Sigmoid colon (tissue), 7 donors: ENCODE measurements around the gene SLC28A2. TPM values are rescaled to one million over a fixed set of nuclear protein-coding genes. Genes with fewer than 3 reads are reported as not detected.

ENCODE experiments used
- DNase-seq: peaks from one replicate; pipeline ENCODE4 v3.0.0-alpha.2; 2019
- H3K27ac ChIP-seq, 4 donors: fragments of 200-600 bp; sonication (generic); one replicate each; pipeline ENCODE4 v1.5.1; 2016 to 2019; ENCODE audit warnings: mild to moderate bottlenecking in 1 of 4
- H3K27me3 ChIP-seq, 3 donors: fragments of 200-600 bp; sonication (generic); one replicate each; pipeline ENCODE4 v1.5.1; 2019; ENCODE audit warnings: mild to moderate bottlenecking in 1 of 3
- H3K36me3 ChIP-seq, 4 donors: fragments of 200-600 bp; sonication (generic); one replicate each; pipeline ENCODE4 v1.5.1; 2016 to 2019
- H3K4me1 ChIP-seq, 4 donors: fragments of 200-600 bp; sonication (generic); one replicate each; pipeline ENCODE4 v1.5.1; 2017 to 2019
- H3K4me3 ChIP-seq, 4 donors: fragments of 200-600 bp; sonication (generic); one replicate each; pipeline ENCODE4 v1.5.1; 2017 to 2019; ENCODE audit warnings: mild to moderate bottlenecking in 2 of 4, moderate library complexity in 1 of 4
- H3K9me3 ChIP-seq, 4 donors: fragments of 200-600 bp in 3 of 4; sonication (generic) in 3 of 4; one replicate each; pipeline versions ENCODE4 v1.5.1 to v1.6.1; 2013 to 2019
- EP300 ChIP-seq, 4 donors: sonication (generic); formaldehyde crosslinking; IDR thresholded peaks; one replicate each; pipeline ENCODE4 v1.6.1; 2017; ENCODE audit warnings: antibody characterized with exemption in 4 of 4
- POLR2A ChIP-seq, 2 donors: fragments of 450-650 bp; IDR thresholded peaks; one replicate each; pipeline ENCODE4 v1.6.1; 2016; ENCODE audit warnings: antibody characterized with exemption in 2 of 2, mild to moderate bottlenecking in 2 of 2, moderate library complexity in 2 of 2
- POLR2AphosphoS5 ChIP-seq, 4 donors: sonication (generic); formaldehyde crosslinking; IDR thresholded peaks; one replicate each; pipeline ENCODE4 v1.6.1; 2017; ENCODE audit warnings: antibody characterized with exemption in 4 of 4
- WGBS, 2 donors: extraction: QIAGEN DNeasy Blood & Tissue Kit; methylation state at CpG; one replicate each; pipeline ENCODE4 v1.1.7; 2013; 5-methylcytosine and 5-hydroxymethylcytosine counted together
- intact Hi-C: fragments of 100-400 bp; cut with DNase I; formaldehyde crosslinking; loops from one replicate; pipeline ENCODE4 v1.15.1; 2023
- polyA plus RNA-seq, 3 donors: library from polyadenylated mRNA; stranded (reverse); fragments of 200-250 nt; gene quantifications; one replicate each; pipeline ENCODE4 v1.2.3, GENCODE V29; 2013
- total RNA-seq, 4 donors: library from RNA; depleted of rRNA; stranded (reverse); fragments of >200 nt; gene quantifications; one replicate each; pipeline ENCODE4 v1.1.0, GENCODE V29; 2016
- TF ChIP-seq, protein P1 (sequence below), 4 experiments: fragments of 450-650 bp in 3 of 4; fragments of 200-600 bp in 1 of 4; IDR thresholded peaks; one replicate each; pipeline ENCODE4 v1.5.1; 2016 to 2019; ENCODE audit warnings: antibody characterized with exemption in 4 of 4, mild to moderate bottlenecking in 3 of 4, moderate library complexity in 2 of 4
- donor health status: healthy with polysubstance abuse.
- donor health status: Bipolar disorder and iron deficiency.
- donor health status: healthy.

SLC28A2 gene
- total and polyA plus RNA-seq, 7 donors: 1.2 to 3.0 (median 1.8) TPM; not detected in 4

DNA sequence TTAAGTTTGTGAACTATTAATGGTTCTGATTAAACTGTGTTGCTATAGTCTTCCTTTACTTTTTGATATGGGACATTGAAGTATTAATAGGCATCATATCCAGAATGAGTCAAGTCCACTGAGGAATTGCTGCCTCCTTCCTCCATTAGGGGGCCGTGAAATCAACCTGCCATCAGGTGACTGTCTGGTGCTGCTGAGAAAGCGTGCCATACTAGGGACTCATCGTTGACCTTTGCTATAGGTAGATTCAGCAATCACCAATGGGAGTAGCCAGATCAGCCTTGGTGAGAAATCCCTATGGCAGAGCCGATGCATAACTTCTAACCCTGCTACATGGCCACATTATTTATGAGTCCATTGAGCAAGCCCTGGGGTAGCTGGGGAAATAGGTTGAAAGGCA, 30.1 kb upstream of the SLC28A2 start:
- no peak overlapping the region for H3K4me3 ChIP-seq
- H3K9me3 ChIP-seq: no peaks in the 10 kb centered on the region
- H3K4me1 ChIP-seq: no peaks in the 10 kb centered on the region
- no peak overlapping the region for H3K27ac ChIP-seq
- H3K36me3 ChIP-seq: no peaks in the 10 kb centered on the region
- 87 to 93% methylated on average over 4 of the region's 4 CpGs for WGBS, 2 donors
- TF ChIP-seq POLR2A (IDR thresholded peaks at IDR 0.05): no peak
- no peak for TF ChIP-seq POLR2AphosphoS5 (IDR thresholded peaks at IDR 0.05)
- TF ChIP-seq, protein P1, sequence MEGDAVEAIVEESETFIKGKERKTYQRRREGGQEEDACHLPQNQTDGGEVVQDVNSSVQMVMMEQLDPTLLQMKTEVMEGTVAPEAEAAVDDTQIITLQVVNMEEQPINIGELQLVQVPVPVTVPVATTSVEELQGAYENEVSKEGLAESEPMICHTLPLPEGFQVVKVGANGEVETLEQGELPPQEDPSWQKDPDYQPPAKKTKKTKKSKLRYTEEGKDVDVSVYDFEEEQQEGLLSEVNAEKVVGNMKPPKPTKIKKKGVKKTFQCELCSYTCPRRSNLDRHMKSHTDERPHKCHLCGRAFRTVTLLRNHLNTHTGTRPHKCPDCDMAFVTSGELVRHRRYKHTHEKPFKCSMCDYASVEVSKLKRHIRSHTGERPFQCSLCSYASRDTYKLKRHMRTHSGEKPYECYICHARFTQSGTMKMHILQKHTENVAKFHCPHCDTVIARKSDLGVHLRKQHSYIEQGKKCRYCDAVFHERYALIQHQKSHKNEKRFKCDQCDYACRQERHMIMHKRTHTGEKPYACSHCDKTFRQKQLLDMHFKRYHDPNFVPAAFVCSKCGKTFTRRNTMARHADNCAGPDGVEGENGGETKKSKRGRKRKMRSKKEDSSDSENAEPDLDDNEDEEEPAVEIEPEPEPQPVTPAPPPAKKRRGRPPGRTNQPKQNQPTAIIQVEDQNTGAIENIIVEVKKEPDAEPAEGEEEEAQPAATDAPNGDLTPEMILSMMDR (IDR thresholded peaks at IDR 0.05): no peak
- no peak for TF ChIP-seq EP300 (IDR thresholded peaks at IDR 0.05)
- DNase-seq: no peak
- H3K27me3 ChIP-seq: no peaks in the 10 kb centered on the region
- intact Hi-C loops: no loop called here

DNA sequence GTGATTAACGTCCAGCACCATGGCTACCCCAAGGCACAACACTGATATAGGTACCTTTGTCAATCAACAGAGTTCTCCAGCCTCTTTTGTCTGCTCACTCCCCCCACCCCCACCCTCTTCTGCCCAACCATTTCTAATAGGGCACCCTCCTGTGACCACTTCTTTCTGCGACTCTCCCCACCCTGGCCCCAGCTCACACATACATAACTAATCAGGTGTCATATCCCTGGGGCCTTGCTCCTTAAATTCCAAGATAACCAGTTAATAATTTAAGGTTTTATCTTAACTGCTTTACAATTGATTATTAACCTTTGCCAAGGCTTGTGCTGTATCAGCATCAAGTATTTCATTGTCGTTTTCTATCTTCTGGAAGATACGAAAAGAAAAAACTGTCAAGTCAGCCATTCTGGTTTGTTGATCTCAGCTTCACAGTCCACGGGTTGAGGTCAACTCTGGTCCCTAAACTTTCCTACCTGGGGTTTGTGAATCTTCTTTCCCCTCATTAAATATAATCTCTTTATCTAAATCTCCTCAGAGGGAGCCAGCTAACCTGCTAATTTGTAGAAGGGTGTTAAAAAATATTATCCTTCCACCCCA, 27.3 kb upstream of the SLC28A2 start:
- no peak for DNase-seq
- TF ChIP-seq POLR2A (IDR thresholded peaks at IDR 0.05) (no peak), EP300 (IDR thresholded peaks at IDR 0.05) (no peak), POLR2AphosphoS5 (IDR thresholded peaks at IDR 0.05) (no peak)
- TF ChIP-seq, protein P1 (IDR thresholded peaks at IDR 0.05): no peak
- Histone ChIP-seq H3K4me3 (no peak overlapping the region), H3K9me3 (no peaks in the 10 kb centered on the region), H3K27ac (no peak overlapping the region), H3K27me3 (no peaks in the 10 kb centered on the region), H3K36me3 (no peaks in the 10 kb centered on the region), H3K4me1 (no peaks in the 10 kb centered on the region)
- whole genome bisulfite sequencing, 2 donors: 57 to 72% methylated on average over 5 of the region's 5 CpGs
- intact Hi-C loops: no loop called here

DNA sequence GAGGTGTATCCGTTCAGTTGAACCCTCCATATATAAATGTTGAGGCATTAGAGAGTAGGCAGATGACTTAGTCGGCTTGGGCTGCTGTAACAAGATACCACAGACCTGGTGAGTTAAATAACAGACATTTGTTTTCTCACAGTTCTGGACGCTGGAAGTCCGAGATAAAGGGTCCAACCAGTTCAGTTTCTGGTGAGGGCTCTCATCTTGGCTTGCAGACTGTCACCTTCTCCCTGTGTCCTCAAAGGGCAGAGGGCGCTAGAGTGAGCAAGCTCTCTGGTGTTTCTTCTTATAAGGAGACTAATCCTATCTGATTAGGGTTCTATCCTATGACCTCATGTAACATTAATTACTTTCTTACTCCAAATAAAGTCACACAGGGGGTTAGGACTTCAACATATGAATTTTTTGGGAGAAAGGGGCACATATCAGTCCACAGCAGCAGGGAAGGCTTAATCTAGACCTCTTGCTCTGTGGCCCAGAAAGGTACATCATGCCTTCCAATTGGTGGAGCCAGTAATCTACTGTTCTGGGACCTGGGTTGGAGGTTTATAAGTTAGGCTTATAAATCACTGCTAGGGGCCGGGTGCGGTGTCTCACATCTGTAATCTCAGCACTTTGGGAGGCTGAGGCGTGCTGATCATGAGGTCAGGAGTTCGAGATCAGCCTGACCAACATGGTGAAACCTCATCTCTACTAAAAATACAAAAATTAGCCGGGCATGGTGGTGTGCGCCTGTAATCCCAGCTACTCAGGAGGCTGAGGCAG, 26.3 kb upstream of the SLC28A2 start:
- H3K4me3 ChIP-seq: no peak overlapping the region
- H3K36me3 ChIP-seq: no peaks in the 10 kb centered on the region
- no peaks in the 10 kb centered on the region for H3K27me3 ChIP-seq
- intact Hi-C loops: no loop called here
- TF ChIP-seq POLR2A (IDR thresholded peaks at IDR 0.05) (no peak), POLR2AphosphoS5 (IDR thresholded peaks at IDR 0.05) (no peak), EP300 (IDR thresholded peaks at IDR 0.05) (no peak)
- TF ChIP-seq, protein P1 (IDR thresholded peaks at IDR 0.05): no peak
- H3K9me3 ChIP-seq: no peaks in the 10 kb centered on the region
- no peak overlapping the region for H3K27ac ChIP-seq
- 84 to 86% methylated on average over 11 of the region's 11 CpGs for WGBS, 2 donors
- no peak for DNase-seq
- H3K4me1 ChIP-seq: no peaks in the 10 kb centered on the region

GRCh38 chr15:45228931-45229330, 23.1 kb upstream of the SLC28A2 start:
- H3K36me3 ChIP-seq: no peaks in the 10 kb centered on the region
- WGBS, 2 donors: 72 to 78% methylated on average over 5 of the region's 5 CpGs
- TF ChIP-seq, protein P1 (IDR thresholded peaks at IDR 0.05): no peak
- TF ChIP-seq POLR2A (IDR thresholded peaks at IDR 0.05) (no peak), EP300 (IDR thresholded peaks at IDR 0.05) (no peak), POLR2AphosphoS5 (IDR thresholded peaks at IDR 0.05) (no peak)
- H3K27ac ChIP-seq: no peak overlapping the region
- intact Hi-C loops: loop anchor here (1.0 kb wide), 1 partner anchor 33 kb away; no protein-coding TSS in a partner anchor
- DNase-seq: no peak
- H3K4me1 ChIP-seq: no peaks in the 10 kb centered on the region
- no peak overlapping the region for H3K4me3 ChIP-seq
- H3K27me3 ChIP-seq: no peaks in the 10 kb centered on the region
- H3K9me3 ChIP-seq: no peaks in the 10 kb centered on the region
